Measurements from ENCODE around the gene CTNS. TPM values are rescaled to one million over a fixed set of nuclear protein-coding genes. Genes with fewer than 3 reads are reported as not detected.

Gene CTNS
- total and polyA plus RNA-seq, 2 of the 13 experiments (the other 11 are each of a cell fraction or from before 2014, with no cell fraction given) = 9.5 to 13.7 TPM

DNA sequence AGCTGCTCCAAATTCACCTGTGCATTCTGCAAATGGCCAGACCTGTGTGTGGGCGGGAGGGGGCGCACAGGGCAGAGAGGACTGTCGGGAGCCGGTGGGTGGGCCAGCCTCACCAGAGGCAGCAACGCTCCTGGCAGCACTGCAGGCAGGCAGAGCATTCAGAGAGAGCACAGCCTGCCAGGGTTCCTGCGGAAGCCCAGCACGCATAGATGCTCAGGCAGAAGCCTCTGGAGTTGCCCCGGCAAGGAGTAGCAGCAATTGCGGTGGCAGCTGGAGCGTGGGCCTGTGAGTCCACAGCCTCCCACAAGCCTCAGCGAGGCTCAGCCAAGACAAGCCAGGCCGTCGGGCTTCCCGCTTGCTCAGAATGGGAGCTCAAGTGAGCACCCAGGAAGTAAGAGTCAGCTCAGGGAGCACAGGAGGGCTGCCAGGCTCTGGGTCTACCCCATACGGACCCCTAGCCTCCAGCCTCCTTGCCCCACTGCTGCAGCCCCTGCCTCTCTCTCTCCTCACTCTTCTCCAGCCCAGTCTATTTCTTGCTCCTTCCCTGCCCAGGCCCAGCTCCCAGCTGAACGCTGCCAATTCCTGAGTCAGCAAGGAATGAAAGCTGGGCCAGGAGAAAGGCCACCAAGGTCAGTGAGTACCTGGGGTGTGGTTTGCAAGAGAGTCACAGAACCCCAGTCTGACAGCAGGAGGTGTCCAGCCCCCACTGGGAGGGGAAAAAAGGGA, 41.7 kb downstream of the CTNS start:
- Histone ChIP-seq H3K9ac (ENCODE audit: insufficient read depth, low read depth, low read length) (peak overlapping the region; percentile 42), H3K4me3 (replicated peaks in 1 of 3; ENCODE audit: insufficient read depth in 1 of 3, low read depth in 2 of 3, low read length in 3 of 3) (peak overlapping the region; percentile 17 to 57 (median 39); a peak in 3 of 6 replicates), H3K27me3 (ENCODE audit: control insufficient read depth in 1 of 2, insufficient read depth in 2 of 2, low read length in 2 of 2) (peaks cover 1 to 7% of the 10 kb centered on the region in 2 experiments; a peak in 2 of 5 replicates), H3K79me2 (ENCODE audit: insufficient read depth, low read length) (no peaks in the 10 kb centered on the region), H2AFZ (ENCODE audit: low read length) (no peak overlapping the region), H3K27ac (ENCODE audit: extremely low read length, insufficient read depth, low read length) (no peak overlapping the region), H4K20me1 (ENCODE audit: insufficient read depth, low read length) (no peaks in the 10 kb centered on the region), H3K9me3 (ENCODE audit: low read length) (no peaks in the 10 kb centered on the region), H3K4me1 (ENCODE audit: insufficient read depth, low read length) (peaks cover 21% of the 10 kb centered on the region), H3K36me3 (replicated peaks in 1 of 2; ENCODE audit: control insufficient read depth in 1 of 2, insufficient read depth in 2 of 2, low read length in 2 of 2) (no peaks in the 10 kb centered on the region), H3K4me2 (ENCODE audit: low read depth, low read length) (peak overlapping the region; percentile 69)
- 7% methylated on average over 3 of the region's 16 CpGs for WGBS (ENCODE audit: low lambda C conversion rate)
- intact Hi-C loops (cut with micrococcal nuclease; ENCODE audit: unreplicated experiment) (no loop called here), in situ Hi-C loops (cut with HindIII; ENCODE audit: extremely low pct_ligation_motif_present, low pct_unique_long_range_greater_than_20kb) (no loop called here)
- peak; percentile 95 for ATAC-seq
- ChIA-PET POLR2A (interaction anchor here (0.8 to 3.1 kb wide), 4 partner anchors 9 to 17 kb away, joined by 3 to 21 read pairs (median 6); partner anchors contain the start of genes EMC6, P2RX5 and TAX1BP3), CTCF (ENCODE audit: low intra/inter-chr PET ratio, low total read pairs) (no interaction called here)
- peak; percentile 18 for FAIRE-seq
- no TSS peak for BruUV-seq (replicated peaks)
- DNase-seq (ENCODE audit: low spot score) = peak; percentile 49
- TF ChIP-seq ZBTB7B (CRISPR knock-in tag; IDR thresholded peaks at IDR 0.05) = 0 out of 2 replicates have a peak, but pooled peaks have one; percentile 46
- TF ChIP-seq ZNF143 (CRISPR knock-in tag; IDR thresholded peaks at IDR 0.05) = peak; percentile 65
- TF ChIP-seq ZNF331 (CRISPR knock-in tag; IDR thresholded peaks at IDR 0.05) = 0 out of 2 replicates have a peak, but pooled peaks have one; percentile 15
- TF ChIP-seq ZFX (CRISPR knock-in tag; IDR thresholded peaks at IDR 0.05; ENCODE audit: low read depth) = peak; percentile 80
- no peak for TF ChIP-seq ZBTB33 (CRISPR knock-in tag; IDR thresholded peaks at IDR 0.05)
- peak; percentile 38; the same call in 1 of the 2 replicates for TF ChIP-seq THAP9 (CRISPR knock-in tag; IDR thresholded peaks at IDR 0.05; ENCODE audit: borderline replicate concordance)
- TF ChIP-seq SAP130 (CRISPR knock-in tag; IDR thresholded peaks at IDR 0.05; ENCODE audit: low read depth) = peak; percentile 42
- TF ChIP-seq BCL3 (CRISPR knock-in tag; IDR thresholded peaks at IDR 0.05) = 0 out of 2 replicates have a peak, but pooled peaks have one; percentile 41
- TF ChIP-seq ZNF292 (CRISPR knock-in tag; IDR thresholded peaks at IDR 0.05; ENCODE audit: borderline replicate concordance, low read depth) = peak; percentile 75
- TF ChIP-seq NRL (CRISPR knock-in tag; IDR thresholded peaks at IDR 0.05; ENCODE audit: borderline replicate concordance) = no peak
- TF ChIP-seq, protein P1, sequence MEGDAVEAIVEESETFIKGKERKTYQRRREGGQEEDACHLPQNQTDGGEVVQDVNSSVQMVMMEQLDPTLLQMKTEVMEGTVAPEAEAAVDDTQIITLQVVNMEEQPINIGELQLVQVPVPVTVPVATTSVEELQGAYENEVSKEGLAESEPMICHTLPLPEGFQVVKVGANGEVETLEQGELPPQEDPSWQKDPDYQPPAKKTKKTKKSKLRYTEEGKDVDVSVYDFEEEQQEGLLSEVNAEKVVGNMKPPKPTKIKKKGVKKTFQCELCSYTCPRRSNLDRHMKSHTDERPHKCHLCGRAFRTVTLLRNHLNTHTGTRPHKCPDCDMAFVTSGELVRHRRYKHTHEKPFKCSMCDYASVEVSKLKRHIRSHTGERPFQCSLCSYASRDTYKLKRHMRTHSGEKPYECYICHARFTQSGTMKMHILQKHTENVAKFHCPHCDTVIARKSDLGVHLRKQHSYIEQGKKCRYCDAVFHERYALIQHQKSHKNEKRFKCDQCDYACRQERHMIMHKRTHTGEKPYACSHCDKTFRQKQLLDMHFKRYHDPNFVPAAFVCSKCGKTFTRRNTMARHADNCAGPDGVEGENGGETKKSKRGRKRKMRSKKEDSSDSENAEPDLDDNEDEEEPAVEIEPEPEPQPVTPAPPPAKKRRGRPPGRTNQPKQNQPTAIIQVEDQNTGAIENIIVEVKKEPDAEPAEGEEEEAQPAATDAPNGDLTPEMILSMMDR (CRISPR knock-in tag; IDR thresholded peaks at IDR 0.05) = peak; percentile 78
- peak; percentile 91 for TF ChIP-seq ZNF263 (CRISPR knock-in tag; IDR thresholded peaks at IDR 0.05)
- peak; percentile 79 for TF ChIP-seq ZFY (CRISPR knock-in tag; IDR thresholded peaks at IDR 0.05)

All from HepG2 (cell line).